K562 (cell line): ENCODE results near the gene APCDD1L. TPM values are rescaled to one million over a fixed set of nuclear protein-coding genes. Genes with fewer than 3 reads are reported as not detected.
A peak's percentile ranks its signal among the peaks of the same experiment; 100 is the strongest.

Experiments
- CHD7 ChIP-seq: fragments of 200-600 bp; sonication (generic); IDR thresholded peaks from one replicate; pipeline ENCODE4 v1.6.1; 2012; ENCODE audit warnings: mild to moderate bottlenecking, low read depth, low read length, inconsistent platforms
- JUND ChIP-seq, 2 experiments: IDR thresholded peaks; 2 replicates in 1 of 2; 3 replicates in 1 of 2; pipeline ENCODE4 v1.6.1; 2011; ENCODE audit warnings: borderline replicate concordance in 2 of 2, low read depth in 2 of 2, low read length in 2 of 2, improper control_type of control experiment in 1 of 2, missing biosample characterization in 1 of 2, missing genetic modification characterization in 1 of 2, missing genetic modification reagents in 1 of 2
- KAT2B ChIP-seq: IDR thresholded peaks from one replicate; pipeline ENCODE4 v1.6.1; 2012; ENCODE audit warnings: low read depth, mild to moderate bottlenecking, control low read depth, inconsistent platforms, low read length, moderate library complexity
- TCF7L2 ChIP-seq: fragments of 150-350 bp; IDR thresholded peaks from 2 replicates; pipeline ENCODE4 v1.6.1; 2016; ENCODE audit warnings: low read depth, mild to moderate bottlenecking, low read length, moderate library complexity
- ZBTB17 ChIP-seq: fragments of 450-650 bp; formaldehyde crosslinking; IDR thresholded peaks from 2 replicates; pipeline ENCODE4 v1.4.0; 2020; ENCODE audit warnings: mild to moderate bottlenecking
- ZNF274 ChIP-seq: IDR thresholded peaks from 2 replicates; pipeline ENCODE4 v1.6.1; 2011; ENCODE audit warnings: low read depth, mild to moderate bottlenecking, low read length, moderate library complexity, borderline replicate concordance
- polyA plus RNA-seq, 8 experiments: library from polyadenylated mRNA; depleted of rRNA in 4 of 8; stranded (reverse) in 5 of 8; unstranded in 3 of 8; fragments of >200 nt; fragmentation: Nextera tagmentation in 2 of 8; fragmentation: Illumina TruSeq in 1 of 8; extraction: Ambion mirVana in 2 of 8; extraction: Trizol in 1 of 8; gene quantifications; 2 replicates each; pipeline versions ENCODE4 v1.2.1 to v1.2.3, GENCODE V29; 2011 to 2014; ENCODE audit warnings: inconsistent platforms in 1 of 8, missing spikeins in 1 of 8
- total RNA-seq, 7 experiments: library from RNA; depleted of rRNA in 6 of 7; stranded (reverse); fragments of >200 nt in 6 of 7; fragmentation: Illumina TruSeq in 2 of 7; extraction: Trizol in 2 of 7; gene quantifications; 2 replicates each; pipeline versions ENCODE4 v1.2.1 to v1.2.3, GENCODE V29; 2011 to 2021; ENCODE audit warnings: low replicate concordance in 1 of 7

APCDD1L gene
- total and polyA plus RNA-seq, 9 of the 15 experiments (the other 6 are each of a cell fraction or from before 2014, with no cell fraction given) = not detected

DNA sequence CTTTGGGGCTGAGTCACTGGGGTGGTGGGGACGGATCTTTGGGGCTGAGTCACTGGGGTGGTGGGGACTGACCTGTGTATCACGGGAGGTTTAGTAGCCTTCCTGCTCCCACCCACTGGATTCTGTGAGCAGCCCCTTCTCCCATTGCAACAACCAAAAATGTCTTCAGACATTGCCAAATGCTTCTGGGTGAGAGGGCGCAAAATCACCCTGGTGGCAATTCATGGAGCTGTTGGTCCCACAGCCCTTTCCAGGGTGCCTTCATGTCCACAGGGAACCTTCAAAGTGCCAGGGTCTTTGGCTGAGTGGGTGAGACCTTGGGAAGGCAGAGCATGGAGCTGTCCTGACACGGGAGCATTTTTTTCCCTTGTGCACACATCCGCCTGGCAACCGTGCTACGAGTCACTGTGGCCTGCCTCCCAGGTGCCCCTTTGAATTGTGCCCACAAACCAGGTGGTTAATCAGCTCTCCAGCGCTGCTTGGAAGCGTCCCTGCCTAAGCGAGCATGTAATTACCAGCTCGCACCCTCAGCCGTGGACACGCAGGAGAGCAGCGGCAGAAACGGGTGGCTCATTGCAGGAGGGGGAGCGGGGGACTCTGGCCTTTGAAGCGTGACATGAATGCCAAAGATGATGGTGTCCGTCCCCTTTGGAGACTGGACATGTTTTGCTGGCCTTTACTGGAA is 27.4 kb upstream of the APCDD1L start (continued):
- TF ChIP-seq CHD7 (no peak), ZNF274 (no peak), KAT2B (no peak), ZBTB17 (CRISPR knock-in tag) (no peak), TCF7L2 (no peak), JUND (IDR thresholded peaks at IDR 0.05; ENCODE audit: borderline replicate concordance, low read depth, low read length) (no peak), JUND (tag; IDR thresholded peaks at IDR 0.05; ENCODE audit: borderline replicate concordance, low read depth, low read length) (0 out of 3 replicates have a peak, but pooled peaks have one; percentile 66)
